Activated T-cell treated with anti-CD3 and anti-CD28 coated beads for 1 hour (primary cell): ENCODE data around the gene HOXB13.

Experiments
- DNase-seq: peaks from one replicate; pipeline ENCODE4 v3.0.0-alpha.2; 2020; ENCODE audit warnings: low read depth

HOXB13 gene

DNA sequence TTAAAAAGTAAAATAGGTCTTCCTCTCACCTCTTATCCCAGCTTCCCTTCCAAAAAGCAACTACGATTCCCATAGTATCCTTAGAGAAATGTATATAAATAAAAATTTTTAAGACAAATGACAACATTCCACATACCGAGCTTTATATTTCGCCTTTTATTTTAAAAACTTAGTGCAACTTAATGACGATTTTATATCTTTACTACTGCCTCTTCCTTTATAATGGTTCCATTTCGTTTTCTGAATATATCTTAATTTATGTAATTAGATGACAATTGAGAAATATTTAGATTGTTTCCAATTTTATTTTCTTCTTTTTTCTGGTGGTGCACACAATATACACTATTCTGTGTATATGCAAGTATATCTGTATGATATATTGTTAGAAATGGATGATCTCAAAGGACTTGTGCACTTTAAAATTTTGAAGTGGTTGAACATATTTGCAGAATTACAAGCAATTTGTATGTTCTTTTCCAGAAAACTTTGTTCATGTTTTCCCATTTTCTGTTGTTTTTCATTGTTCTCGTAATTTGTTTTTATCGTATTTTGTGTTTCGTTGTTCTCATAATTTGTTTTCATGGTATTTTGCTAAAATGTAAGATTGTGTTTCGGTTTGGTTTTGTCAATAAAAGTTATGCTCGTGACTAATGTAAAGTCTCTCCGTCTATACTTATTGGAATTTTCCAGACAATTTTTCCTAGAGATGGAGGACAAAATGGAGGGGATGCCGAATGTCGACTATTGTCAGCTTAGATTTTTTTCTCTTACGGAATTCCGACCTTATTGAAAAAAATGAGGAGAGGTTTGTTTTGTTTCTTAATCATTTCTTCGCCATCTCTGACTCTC lies 20.4 kb upstream of the HOXB13 start:
- no peak for DNase-seq

DNA sequence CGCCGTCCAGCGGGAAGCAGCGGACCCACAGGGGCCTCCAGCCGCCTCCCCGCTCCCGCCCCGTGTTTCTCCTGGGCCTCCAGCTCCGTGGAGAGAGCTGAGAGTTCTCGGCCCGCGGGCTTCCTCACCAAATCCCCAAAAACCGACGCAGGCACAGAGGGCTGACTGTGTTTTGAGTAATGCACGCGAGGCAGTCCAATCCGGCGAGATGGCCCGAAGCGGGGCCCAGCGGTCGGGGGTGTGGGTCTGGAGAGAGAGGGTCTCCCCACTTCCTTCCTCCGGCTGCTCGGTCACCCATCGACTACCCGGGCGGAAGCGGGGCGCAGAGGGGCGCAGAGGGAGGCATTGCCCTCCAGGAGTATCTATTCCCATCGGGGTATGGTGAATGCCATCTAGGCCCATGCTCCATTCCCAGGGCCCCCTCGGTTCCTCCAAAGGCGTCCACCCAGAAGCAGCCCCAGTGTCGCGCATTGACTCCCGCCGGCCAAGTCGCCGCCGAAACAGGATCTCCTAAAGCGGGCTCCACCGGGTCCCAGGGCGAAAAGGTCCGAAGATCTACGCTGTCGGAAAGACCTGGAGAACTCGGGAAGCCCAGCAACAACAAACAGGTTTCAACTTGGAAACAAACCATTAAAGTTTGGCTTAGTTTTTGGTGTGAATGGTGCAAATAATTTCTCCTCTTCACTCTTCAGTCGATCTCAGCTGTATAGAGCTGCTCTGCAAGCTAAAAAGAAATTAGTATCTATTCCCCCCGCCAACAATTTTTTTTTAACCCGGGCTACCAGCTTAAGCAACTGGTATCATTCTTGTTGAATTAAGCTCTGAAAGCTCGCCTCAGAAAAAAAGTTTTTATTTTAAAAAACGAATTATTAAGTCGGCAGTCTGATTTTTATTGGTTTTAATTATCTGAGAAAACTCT lies 19.2 kb upstream of the HOXB13 start:
- DNase-seq: no peak

DNA sequence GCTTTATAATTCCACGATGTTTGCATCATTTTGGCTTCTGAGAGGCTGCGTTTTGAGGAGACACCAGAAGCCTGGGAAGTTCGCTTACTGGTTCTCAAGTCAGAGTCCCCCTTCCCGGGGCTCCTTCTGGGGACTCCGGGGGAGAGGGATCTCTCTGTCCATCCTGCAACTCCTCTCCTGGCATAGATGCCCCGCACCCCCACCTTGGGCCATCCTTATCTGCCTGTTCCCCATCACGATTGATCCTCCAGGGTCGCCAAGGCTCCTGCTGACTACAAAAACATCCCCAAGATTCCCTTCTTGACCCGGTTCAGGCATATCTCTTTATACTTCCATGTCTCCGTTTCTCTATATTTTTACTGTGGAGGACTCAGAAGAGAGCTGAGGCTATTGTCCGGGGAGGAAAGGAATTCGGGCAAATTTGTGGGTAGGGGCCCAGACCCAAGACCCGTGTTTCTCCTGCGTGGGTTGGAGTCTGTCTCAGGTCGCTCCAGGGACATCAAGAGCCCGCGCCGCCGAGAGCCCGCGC lies 18.4 kb upstream of the HOXB13 start:
- DNase-seq: no peak

DNA sequence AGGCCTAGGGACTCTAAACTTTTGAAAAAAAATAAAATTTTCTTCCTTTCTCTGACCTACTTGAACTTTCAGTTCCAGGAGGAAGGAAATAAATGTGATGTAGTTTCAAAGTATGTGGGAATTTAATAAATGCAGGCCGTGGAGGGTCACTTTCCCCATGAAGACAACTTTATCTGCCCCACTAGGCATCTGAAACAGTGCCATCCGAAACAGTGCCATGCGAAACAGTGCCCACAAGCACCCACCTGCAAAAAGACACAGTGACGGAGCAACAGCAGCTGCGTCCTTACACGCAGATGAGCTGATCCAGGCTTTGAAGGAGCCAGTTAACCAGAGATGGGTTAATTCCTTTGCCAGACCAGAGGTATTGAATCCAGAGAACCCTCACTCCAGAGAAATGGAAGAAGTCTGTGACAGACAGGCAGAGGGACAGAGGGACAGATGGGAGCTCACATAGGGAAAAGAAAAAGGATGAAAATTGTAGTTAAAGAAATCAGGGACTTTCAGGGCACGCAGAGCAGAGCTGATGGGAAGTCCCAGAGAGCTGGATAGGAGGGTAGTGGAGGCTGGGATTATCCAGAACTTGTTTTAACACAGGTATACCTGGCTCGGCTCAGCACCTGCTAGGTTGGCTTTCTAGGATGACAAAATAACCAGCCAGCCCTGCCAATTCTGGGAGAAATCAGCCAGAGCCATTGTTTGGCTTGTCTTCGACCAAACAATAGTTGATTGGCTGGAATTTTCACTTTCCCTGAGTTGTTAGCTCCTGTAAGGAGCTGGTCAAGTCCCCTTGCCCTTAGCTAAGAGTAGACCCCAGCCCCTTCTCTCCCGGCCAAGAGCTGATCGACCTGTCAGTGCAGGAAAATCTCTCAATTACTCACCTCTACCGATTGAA lies 17.1 kb upstream of the HOXB13 start:
- no peak for DNase-seq

DNA sequence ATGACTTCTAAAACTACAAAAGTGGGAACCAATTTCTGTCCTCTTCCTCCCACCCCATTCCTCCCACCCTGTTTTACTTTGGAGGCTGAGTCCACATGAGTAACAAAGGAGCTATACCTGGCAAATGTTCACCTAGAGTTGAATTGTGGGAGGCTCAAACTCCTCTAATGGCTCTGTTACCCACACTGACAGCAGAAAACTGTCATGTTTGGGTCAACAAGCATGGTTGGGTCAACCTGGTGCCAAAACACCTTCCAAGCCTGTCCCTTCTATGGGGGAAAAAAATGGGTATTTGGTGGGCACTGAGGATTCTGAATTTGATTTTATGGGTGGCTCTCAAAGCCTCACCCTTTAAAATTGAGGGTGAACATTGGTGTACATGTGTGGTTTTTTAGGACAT lies 12.0 kb upstream of the HOXB13 start:
- no peak for DNase-seq

DNA sequence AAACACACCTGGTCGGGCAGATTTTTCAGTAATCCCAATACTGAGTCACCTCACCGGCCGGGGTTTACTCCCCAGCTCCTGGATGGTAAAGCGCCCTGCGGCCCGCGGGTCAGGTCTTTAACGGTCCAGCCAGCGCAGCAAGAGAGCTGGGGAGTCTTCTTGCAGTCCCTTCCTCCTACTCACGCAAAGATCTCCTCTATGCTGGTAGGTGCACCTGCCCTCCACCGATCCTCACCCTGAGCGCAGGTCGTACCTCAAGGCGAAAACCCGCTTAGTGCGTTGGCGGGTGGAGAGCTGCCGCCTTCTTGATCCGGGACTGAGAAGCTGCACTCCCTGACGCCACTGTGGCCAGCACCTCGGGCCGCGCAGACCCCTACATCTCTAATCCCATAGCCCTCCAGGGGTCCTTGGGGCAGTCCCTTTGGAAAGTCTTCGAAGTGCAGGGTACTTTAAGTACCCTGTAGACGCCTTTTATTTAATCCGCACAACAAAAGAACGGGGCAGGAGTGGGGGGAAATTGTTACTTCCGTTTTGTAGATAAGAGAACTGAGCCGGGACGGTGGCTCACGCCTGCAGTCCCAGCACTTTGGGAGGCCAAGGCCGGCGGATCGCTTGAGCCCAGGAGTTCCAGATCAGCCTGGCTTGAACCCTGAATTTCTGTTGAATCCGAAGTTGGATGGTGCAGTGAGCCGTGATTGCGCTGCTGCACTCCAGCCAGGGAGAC lies 10.4 kb upstream of the HOXB13 start:
- no peak for DNase-seq

DNA sequence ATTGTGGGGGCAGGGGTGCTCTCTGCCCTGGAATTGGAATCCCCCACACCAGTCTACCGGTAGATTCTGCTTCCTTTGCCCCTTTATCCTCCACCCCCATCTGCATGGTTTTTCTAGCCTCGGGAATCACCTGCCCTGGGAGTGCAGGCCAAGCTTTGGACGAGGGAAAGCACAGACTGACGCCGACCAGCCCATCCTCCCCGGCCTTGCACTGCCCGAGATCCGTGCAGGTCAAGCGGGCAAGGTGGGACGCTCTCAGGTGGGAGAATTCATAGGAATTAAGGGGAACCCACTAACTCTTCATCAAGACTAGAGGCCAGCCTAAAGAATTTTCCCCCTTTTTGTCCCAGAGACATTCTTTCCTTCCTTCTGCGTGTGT lies 9.9 kb upstream of the HOXB13 start:
- no peak for DNase-seq

DNA sequence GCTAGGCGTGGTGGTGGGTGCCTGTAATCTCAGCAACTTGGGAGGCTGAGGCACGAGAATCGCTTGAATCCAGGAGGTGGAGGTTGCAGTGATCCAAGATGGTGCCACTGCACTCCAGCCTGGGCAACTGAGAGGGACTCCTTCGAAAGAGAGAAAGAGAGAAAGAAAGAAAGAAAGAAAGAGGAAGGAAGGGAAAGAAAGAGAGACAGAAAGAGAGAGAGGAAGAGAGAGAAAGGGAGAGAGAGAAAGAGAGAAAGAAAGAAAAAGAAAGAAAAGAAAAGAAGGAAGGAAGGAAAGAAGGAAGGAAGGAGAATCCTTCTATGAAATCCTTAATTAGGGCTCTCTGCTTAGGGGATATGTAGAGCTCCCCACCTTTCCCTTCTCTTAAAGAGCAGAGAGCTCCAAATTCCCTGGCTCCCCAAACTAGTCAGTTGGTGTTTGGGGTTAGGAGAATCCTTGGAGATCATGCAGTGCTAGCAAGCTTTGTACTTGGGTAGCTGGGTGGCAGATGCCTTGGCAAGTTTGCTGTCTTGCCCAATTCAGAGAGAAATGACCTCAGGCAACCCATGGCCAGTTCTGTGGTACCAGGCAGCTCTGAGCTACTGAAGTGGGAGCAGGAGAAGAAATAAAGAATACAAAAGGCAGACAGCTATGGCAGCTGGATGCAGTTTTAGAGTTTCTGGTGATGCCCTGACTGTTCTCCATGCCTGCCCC lies 8.9 kb upstream of the HOXB13 start:
- DNase-seq: no peak

DNA sequence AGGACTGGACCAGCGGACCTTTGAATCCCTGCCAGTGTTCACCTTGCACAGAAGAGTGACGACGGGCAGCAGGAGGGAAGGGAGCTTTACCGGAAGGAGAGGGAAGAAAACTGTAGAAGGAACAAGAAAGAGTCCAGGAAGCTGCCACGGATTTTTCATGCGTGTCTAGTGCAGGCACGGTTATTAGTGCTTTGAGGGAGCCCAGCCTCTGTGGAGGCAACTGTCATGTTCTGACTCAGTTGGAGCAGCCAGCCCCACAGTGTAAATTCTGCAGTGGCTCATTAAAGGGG lies 6.5 kb upstream of the HOXB13 start:
- DNase-seq: no peak

DNA sequence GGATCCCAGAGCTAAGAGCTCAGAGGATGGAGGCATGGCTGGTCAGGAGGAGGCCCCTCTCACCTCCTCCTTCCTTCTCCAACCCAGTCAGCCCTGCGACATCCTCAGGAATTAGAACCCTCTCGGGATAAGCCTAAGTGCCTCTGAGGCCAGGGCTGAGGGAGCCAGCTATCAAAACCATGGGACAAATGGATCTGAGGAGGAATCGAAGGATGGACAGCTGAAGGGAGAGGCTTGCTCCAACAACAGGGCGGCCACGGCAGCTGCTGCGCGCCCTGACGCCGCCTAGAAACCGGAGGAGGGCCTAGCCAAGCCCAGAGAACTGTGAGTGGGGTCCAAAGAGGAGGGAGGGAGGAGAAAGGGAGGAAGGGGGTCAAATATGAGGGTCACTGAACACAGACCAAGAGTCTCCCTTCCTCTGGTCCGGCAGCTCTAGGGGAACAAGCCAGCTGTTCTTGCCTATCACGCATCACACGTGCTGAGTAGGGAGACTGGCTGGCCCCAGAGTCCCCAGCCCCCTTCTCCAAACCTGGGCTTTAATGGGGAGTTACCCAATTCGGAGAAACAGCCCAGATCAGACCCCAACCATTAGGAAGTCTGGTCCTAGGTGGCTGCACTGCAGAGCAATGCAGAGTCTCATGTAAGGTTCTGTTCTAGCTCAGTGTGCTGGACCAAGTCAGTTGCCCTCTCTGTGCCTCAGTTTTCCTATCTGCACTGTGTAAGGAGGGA lies 5.9 kb upstream of the HOXB13 start:
- DNase-seq: no peak

DNA sequence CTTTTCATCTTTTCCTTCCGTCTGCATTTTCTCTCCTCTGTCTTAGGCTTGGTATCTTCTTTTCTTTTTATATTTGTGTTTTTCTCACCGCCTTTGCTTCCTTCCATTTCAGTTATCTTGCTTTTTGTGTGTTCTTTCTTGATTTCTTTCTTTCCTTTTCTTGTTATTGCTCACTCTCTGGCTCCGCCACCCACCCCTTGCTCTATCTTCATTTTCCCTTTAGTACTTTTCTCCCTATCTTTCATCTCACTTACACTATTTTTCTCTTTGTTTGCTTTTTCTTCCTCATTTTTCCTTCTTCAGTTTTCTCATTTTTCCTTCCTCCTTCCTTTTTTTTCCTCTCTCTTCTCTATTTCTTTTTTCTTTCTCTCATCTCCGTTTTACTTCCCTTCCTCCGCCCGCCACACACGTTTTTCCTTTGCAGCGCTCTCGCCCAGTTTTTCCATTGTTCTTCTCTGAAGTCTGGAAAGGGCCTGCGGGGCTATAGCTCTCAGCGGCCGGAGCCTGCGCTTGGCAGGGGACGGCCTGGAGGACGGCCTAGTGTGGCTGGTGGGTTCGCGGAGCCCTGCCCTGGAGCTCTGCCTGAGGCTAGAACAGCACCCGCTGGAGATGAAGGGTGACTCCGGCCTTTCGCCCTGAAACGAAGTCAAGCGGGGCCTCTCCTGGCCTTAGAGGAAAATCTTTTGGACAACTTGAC lies 5.2 kb upstream of the HOXB13 start:
- DNase-seq: no peak

DNA sequence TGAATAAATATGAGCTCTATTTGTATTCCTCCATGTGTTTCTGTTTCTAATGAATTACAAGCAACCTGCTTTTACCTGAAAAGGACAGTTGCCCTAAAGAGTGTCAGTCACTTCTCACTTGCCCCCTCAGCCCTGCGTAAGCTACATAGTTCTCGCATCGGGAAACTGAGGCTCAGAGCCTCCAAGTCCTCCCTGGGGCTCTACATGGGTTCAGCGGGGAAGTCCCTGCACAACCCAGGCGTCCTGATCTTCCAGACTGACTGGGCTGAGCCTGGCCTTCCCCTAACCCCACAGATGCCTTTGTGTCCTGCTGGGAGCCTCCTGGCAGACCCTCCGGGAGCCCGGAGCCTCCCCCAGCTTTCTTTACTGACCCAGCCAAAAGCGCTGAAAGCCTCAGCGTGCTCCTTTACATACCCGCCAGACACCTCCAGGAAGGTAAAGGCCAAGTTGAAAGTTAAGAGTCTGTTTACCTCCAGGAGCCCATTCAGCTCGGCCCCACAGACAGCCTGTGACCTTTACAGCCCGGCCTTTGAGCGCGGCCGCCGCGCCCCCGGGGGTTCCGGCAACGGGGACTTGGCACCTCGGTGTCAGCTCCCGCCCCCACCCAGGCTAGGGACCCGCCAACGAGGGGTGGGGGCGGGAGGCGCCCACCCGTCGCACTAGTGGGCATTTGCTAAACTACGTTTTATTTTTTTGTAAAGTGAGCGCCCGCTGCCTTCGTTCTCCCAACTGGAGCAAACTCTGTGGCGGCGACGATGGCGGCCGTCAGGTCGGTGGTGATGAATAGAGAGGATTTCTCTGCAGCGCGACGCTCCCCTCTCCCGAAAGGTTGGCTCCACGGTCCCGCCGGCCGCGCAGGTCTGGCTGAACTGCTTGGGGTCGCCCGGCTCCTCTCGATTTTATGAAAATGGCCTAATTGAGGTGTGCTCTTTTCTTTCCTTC lies 4.4 kb upstream of the HOXB13 start:
- DNase-seq: no peak

DNA sequence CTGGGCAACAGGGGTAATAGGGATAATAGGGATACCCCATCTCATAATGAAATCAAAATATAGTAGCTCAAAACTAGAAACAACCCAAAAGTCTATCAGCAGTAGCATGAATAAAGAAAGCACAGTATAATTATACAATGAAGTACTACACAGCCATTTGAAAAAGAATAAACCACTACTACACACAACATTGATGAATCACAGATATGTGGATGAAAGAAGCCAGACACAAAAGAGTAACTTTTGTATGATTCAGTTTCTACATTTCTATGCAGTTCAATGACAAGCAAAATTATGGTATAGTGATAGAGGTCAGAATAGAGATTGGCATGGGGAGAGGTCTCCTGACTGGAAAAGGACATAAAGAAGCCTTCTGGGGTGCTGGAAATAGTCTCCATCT lies 2.8 kb upstream of the HOXB13 start:
- no peak for DNase-seq

DNA sequence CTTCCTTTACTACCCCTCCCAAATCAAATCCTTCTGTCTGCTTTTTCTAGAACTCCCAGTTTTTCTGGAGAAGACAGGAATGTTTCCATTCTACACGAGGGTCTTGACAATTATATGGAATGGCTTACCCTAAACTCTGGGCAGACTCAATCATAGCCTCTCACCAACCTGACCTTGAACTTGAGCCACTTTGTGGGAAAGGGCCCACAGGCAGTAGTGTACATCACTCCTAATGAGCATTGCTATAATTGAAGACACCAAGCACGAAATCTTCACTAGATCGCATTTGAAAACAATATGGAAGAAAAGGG lies 1.6 kb upstream of the HOXB13 start:
- no peak for DNase-seq

DNA sequence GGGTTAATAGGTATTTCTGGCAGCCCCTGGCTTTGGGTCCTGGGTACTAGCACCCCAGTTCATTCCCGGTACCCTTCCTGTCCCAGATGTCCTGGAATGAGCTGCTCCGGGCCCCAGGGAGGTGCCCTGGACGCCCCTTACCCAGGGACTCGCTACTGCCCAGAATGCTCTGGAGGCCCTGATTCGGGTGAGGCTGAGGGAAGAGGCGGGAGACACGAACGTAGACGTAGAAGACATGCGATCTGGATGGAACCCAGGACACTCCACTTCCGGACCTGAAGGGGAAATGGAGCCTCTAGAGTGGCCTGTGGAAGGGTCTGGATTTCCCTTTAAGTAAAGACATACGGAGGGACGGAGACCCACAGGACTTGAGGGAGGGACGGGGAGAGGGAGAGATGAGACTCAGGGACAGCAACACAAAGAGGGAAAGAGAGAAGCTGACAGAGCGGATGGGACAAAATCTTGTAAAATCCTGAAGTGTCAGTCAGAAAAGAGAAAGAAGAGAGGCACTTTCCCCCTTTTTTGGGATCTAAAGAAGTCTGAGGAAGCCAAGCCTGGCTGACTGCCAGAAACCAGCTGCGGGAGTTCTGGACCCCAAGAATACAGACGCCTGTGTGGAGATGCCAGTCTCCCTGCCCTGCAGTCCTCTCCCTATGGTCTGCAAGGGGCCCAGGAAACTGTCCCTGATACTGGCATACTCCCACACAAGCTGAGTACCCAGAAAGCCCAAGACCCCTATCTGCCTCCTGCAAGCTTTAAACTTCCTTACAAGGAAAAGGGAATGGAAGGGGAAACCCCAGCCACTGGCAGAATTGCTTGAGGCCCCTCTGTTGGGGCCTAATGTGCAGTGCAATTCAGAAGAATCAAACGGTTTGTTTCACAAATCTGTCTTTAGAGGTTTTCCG lies 1.0 kb upstream of the HOXB13 start:
- DNase-seq: no peak

DNA sequence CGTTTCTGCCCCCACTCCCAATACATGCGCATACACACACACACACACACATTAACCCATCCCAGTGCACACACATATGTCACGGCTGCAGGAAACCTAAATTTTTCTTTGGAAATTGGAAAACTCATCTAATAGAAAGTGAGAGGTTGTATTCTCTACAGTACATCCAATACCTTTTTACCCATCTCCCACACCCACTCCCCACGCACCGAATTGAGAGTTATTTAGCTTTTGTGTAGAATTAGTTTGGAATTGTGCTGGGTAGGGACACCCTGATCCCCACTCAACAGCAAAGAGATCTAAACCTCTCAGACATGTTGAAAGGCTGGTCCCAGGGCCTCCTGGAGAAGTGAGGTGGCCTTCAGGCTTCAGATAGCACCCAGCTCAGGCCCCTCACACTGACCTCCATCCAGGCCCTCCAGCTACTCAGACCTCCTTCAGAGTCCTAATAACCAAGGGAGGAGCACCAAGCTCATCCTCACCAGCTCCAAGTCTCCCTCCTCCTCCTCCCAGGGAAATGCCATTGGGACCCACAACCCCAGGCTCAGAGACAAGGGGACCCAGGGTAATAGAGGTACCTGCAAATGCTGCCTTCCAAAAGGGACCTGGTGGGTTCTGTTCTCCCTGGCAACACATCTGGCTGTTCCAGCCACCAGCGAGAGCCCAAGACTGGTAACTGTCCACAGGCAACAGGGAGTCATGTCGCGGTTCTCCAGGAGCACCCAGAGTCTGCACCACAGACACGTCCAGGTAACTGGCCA lies 955 bp downstream of the HOXB13 start:
- no peak for DNase-seq

DNA sequence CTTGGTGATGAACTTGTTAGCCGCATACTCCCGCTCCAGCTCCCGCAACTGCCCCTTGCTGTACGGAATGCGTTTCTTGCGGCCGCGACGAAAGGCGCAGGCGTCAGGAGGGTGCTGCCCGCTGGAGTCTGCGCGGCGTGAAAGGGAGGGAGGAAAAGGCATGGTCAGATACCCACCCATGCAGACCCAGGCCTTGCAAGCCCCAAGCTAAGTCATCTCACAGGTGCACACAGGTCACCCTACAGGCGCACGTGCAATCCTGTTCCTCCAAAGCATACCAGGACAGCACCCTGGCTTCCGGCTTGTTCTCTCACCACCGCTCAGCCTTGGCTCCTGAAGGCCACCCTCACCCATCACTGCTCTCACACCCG lies 1.6 kb downstream of the HOXB13 start:
- no peak for DNase-seq
